GM12873 (cell line): ENCODE data around the gene LILRA5.

Experiments used
- TF ChIP-seq, protein P1 (sequence below): IDR thresholded peaks from 2 replicates; pipeline ENCODE4 v1.5.1; 2012; ENCODE audit warnings: low read depth, mild to moderate bottlenecking, moderate library complexity, low read length, control low read depth; ENCODE audit not compliant: insufficient read depth; ENCODE audit errors: missing control alignments

LILRA5 gene

DNA sequence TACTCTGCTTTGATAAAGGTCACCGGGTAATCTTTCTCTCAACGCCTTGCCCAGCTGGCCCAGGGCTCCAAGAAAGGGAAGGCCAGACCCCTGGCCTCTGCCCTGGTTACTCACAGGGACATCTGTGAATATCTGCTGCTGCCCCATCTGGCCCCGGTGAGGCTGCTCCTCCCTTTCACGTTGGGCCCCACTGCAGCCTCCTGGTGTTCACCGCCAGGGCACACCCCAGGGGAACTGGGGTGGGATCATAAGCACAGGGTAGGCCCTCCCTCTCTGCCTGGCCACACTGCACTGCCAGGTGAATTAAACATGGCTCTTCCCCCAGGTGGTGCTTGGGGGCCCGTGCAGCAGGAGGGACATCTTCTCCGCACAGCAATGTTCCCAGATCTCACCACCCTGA, 39.1 kb upstream of the LILRA5 start:
- TF ChIP-seq, protein P1, sequence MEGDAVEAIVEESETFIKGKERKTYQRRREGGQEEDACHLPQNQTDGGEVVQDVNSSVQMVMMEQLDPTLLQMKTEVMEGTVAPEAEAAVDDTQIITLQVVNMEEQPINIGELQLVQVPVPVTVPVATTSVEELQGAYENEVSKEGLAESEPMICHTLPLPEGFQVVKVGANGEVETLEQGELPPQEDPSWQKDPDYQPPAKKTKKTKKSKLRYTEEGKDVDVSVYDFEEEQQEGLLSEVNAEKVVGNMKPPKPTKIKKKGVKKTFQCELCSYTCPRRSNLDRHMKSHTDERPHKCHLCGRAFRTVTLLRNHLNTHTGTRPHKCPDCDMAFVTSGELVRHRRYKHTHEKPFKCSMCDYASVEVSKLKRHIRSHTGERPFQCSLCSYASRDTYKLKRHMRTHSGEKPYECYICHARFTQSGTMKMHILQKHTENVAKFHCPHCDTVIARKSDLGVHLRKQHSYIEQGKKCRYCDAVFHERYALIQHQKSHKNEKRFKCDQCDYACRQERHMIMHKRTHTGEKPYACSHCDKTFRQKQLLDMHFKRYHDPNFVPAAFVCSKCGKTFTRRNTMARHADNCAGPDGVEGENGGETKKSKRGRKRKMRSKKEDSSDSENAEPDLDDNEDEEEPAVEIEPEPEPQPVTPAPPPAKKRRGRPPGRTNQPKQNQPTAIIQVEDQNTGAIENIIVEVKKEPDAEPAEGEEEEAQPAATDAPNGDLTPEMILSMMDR: no peak

DNA sequence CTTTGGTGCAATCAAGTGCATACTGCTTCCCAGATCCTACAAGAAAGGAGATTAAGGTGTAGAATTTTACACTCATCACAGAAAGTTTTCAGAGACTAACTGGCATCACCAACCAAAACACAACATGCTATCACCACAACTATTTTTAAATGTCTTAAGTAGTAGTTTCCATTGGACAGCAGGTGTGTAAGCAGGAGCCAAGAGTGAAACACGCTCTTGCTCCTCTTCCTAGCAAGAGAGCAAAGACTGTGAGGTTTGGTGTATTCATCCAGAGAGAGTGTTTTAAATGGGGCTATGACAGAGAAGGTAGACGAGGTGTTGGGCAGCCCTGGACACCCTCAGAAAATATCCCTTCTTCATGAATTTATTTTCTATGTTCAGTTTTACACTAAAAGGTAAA, 38.5 kb upstream of the LILRA5 start:
- TF ChIP-seq, protein P1: no peak

DNA sequence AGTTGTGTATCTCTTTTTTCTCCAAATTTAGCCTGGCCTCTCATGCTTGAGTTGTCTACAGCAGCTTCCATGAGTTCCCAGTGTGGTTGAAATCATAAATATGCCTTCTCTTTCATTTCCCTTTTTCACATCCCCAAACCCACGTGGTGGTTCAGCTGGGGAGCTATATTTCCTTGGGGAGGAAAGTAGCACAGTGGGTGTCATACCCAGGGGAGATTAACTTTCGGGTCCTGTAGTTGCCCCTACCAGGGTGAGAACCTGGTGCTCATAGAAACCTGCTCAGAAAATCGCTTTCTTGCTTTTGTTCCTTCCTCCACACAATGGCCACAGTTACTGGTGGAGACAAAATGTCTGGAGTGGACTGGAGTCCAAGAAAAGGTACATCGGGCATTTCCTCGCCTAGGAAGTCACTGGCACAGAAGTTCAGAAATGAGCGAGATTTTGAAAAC, 33.0 kb upstream of the LILRA5 start:
- TF ChIP-seq, protein P1: no peak

DNA sequence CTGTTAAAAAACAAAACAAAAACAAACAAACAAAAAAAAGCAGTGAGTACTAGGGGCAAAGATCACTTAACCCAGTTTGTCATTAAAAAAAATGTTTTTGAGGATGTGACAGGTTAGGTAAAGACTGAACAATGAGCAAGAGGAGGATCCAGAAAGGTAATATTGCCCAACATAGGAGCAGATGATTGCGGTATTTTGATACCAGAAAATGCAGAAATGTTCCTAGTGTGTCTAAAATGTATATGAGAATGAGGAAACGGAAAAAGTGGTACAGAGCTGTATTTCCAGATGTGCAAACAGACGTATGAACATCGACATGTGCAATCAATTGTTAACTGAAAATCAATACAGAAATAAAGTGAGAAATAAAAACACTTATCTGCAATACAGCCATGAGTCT, 30.9 kb upstream of the LILRA5 start:
- TF ChIP-seq, protein P1: no peak

DNA sequence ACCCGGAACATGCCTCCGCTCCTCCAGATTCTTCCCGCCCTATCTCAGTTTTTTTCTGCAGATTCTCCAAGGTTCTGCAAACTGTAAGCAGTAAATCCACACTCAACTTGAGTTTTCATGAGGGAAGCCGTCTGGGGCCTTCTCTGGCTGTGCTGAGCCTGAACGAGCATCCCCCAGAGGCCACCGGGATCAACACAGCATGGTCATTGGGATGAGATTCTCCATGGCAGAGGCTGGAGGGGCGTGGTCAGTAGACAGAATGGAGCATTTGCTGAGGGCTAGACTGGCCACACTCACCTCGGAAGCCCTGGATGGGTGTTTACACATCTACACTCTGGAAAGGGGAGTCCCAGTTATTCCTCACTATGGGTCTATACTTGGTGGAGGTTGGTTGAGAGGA, 28.3 kb upstream of the LILRA5 start:
- TF ChIP-seq, protein P1: no peak

DNA sequence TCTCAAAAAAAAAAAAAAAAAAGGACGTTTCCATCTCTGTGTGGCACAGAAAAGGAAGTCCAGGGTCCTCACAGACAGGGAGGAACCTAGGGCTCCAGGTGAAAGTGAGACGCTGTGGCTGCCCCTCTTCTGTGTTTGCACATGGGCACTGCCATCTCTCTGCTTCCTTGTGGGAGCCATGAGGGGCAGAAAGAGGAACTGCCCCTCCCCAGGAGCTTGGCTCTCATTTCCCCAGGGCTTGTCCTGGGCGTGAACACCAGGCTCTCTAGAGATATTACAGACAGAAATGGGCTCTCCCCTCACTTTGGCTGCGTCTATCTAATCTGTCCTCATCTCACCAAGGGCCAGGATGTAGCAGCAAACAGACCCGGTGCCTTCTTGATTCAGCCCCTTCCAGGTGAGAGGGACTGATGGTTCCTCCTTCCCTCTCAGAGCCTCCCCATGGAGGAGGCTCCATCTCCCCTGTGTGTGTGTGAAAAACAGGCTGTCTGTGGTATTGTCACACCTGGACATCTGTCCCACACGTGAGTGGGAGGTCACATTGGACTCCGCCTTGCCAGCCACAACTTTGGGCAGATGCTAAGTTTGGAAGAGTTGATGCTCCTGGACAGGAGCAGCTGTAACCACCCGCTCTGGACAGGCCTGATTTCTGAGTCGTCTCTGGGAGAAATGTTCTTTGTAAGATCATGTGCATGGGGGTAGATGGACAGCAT, 26.8 kb upstream of the LILRA5 start:
- TF ChIP-seq, protein P1: no peak

DNA sequence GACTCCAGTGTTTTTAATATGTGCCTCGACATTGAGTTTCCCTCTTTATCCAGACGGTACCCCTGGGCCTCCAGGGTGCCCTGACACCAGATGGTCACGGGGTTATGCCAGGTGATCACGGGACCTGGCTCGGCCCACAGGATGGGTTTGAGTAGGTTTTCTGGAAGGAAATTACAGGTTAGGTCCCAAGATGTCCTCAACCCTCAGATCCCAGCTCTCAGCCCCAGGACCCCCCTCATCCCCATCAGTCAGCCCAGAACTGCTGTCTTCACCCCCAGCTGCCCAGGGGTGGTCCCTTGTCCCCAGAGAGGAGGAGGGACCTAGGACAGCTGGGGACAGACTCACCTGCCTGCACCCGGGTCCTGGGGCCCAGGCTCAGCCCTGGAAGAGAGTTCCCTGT, 25.6 kb upstream of the LILRA5 start:
- TF ChIP-seq, protein P1: no peak
